GM18505 (cell line): ENCODE results near the gene ATP10B.
A peak's percentile ranks its signal among the peaks of the same experiment; 100 is the strongest.

ENCODE experiments used
- ATAC-seq: cut with Tn5 transposase; IDR thresholded peaks from one replicate; pipeline ENCODE4 v1.9.1; 2021; ENCODE audit not compliant: unreplicated experiment
- POLR2A ChIP-seq: IDR thresholded peaks from 4 replicates; pipeline ENCODE4 v1.6.1; 2011; ENCODE audit warnings: borderline replicate concordance; ENCODE audit not compliant: insufficient read depth, insufficient read length; ENCODE audit errors: extremely low read depth

Gene ATP10B

DNA sequence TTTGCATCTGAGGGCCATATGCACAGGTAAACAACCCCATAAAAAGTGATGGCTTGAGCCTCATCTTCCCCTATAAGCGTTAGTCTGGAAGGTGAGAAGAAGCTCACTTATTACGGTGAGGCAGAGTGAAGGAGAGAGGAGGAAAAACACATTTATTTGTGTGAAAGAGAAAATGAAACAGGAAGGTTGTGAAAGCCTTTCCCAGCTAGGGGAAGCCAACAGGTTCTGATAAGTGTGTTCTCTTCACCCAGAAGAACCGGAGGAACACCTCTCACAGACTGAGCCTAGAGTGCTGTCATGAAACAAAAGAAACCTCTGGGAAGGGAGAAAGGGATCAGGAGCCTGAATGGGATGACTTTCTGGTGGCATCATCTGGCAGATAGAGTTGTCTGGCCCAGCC, 237.9 kb downstream of the ATP10B start:
- no peak for ATAC-seq
- no peak for TF ChIP-seq POLR2A

GRCh38 chr5:160605266-160605665, 246.7 kb downstream of the ATP10B start:
- peak; percentile 66 for ATAC-seq
- TF ChIP-seq POLR2A, result no peak

GRCh38 chr5:160604484-160604883, 247.5 kb downstream of the ATP10B start:
- no peak for TF ChIP-seq POLR2A
- no peak for ATAC-seq

GRCh38 chr5:160602744-160603143, 249.3 kb downstream of the ATP10B start:
- no peak for ATAC-seq
- TF ChIP-seq POLR2A, result no peak

GRCh38 chr5:160601046-160601445, 251.0 kb downstream of the ATP10B start:
- ATAC-seq, result no peak
- no peak for TF ChIP-seq POLR2A

DNA sequence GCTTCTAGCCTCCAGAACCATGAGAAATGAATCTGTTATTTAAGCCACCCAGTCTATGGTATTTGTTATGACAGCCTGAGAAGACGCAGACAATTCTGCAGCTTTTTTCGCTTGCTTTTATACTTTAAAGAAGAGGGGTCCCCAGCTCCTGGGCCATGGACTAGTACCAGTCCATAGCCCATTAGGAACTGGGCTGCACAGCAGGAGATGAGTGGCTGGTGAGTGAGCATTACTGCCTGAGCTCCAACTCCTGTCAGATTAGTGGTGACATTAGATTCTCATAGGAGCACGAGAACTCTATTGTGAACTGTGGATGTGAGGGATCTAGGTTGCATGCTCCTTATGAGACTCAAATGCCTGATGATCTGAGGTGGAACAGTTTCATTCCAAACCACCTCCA, 278.7 kb downstream of the ATP10B start:
- ATAC-seq, result no peak
- TF ChIP-seq POLR2A, result no peak

DNA sequence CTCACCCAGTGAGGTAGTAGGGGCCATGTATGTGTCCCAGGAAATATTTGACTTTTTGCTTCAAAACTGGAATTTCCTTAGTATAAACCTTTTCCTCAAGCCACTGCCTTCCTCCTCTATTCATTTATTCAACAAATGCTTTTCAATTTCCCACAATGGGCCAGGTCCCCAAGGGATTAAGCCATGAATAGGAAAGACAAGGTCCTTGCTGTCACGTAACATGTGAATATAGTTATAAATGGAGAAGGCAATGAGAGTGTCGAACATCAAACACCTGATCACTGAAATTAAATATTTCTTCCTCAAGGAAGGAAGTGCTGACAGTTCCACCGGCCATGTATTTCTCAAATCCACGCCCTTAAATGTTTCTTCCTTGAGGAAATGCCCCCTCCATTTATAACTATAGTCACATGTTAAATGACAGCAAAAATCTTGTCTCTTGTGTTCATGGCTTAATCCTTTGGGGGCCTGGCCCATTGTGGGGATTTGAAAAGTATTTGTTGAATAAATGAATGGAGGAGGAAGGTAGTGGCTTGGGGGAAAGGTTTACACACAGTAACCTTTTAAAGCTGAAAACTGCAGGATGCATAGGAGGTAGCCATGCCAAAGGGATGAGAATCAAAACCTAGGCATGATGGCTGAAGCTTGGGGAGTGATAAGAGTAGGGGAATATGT, 284.8 kb downstream of the ATP10B start:
- no peak for ATAC-seq
- no peak for TF ChIP-seq POLR2A

DNA sequence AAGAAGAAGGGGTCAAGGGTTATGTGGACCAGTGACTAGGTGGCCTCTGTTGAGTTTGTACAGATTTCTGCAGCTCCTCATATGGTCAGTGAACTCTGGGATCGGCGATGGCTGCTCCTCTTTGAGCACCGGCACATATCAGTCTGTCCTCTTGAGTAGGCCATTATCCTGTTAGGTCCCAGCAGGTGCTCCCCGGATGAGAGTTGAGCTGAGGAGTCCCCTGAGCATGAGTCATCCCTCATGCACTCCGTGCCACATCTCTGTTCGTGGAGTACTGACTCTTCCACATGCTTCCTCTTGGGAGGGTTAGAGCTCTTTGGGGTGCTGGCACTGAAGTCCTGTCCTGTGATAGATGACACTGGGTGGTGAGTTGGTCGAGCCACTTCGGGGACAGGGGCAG, 286.6 kb downstream of the ATP10B start:
- TF ChIP-seq POLR2A, result no peak
- no peak for ATAC-seq

DNA sequence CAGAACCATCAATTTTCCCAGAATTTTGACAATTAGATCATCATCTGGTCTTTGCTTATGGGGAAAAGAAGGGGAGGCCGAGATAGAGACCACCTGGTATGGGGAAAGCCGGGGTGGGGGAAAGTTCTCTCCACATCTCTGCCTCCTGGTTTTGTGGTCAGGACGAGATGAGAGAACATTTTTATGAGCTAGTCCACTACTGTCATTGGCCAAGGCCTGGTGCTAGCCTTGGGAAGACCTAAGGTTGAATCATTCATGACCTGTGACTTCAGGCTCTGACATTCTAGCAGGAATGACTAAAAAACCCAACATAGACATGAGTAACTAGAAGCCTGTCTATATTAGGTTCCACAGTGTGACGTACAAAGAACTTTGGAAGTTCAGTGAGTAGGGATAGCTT, 295.2 kb downstream of the ATP10B start:
- ATAC-seq, result no peak
- no peak for TF ChIP-seq POLR2A

DNA sequence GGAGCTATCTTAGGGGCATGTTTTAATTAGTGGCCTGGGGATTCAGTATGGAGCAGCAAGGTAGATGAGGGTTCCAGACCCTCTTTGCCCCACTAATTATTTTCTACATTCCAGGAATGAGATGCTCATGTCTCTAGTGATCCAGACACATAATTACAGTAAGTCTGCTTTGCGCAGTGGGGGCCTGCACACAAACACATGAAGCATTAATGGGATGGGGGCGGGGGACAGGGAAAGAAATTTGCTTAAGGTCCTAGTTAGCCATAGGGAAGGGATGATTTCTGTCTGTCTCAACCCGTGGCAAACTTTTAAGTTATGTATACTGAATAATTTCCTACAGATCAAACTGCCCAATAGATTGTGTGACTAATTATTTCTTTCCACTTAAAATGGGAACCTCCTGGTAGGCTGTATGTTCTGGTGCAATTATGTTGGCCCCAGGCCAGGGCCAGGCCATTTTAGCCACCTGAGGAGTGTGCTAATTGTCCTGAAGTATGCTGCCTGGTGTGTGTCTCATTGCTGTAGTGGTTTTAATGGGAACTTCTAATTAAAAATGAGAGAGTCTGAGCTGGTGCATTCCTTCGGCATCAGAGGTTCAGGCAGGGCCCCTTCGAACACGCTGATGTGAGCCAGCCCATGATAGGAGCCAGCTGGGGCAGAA, 295.9 kb downstream of the ATP10B start:
- ATAC-seq, result no peak
- TF ChIP-seq POLR2A, result no peak

GRCh38 chr5:160555581-160555970, 296.4 kb downstream of the ATP10B start:
- TF ChIP-seq POLR2A, result no peak
- no peak for ATAC-seq

GRCh38 chr5:160550075-160550474, 301.9 kb downstream of the ATP10B start:
- ATAC-seq, result no peak
- TF ChIP-seq POLR2A, result no peak

GRCh38 chr5:160548949-160549645, 302.9 kb downstream of the ATP10B start:
- no peak for ATAC-seq
- no peak for TF ChIP-seq POLR2A

DNA sequence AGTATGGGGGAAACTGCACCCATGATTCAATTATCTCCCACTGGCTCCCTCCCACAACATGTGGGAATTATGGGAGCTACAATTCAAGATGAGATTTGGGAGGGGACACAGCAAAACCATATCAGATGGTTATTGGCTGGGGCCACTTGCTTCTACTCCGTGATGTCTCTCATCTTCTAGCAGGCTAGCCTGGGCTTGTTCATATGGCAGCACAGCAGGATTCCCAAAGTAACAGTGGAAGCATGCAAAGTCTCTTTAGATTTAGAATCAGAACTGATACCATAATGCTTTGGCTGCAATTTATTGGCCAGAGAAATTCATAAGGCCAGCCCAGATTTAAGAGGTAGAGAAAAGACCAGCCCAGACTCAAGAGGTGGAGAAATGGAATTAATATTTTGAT, 304.1 kb downstream of the ATP10B start:
- no peak for TF ChIP-seq POLR2A
- ATAC-seq, result no peak

DNA sequence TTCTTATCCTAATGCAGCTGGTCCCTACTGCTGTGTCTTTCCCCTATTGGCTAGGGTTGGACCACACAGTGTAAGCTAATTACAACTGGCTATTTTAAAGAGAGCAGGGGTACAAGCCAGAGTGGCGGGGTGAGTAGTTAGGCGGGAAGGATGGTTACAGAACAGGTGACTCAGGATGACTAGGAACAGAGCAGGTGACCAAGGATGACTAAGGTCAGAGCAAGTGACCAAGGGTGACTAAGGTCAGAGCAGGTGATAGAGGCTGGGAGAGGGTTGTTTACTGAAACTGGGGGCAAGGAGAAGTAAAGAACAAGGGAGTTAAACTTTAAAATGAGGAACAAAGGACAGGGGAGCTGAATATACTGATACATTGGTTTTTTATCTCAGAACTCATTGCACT, 304.9 kb downstream of the ATP10B start:
- no peak for ATAC-seq
- no peak for TF ChIP-seq POLR2A

- TF ChIP-seq POLR2A, result no peak
- no peak for ATAC-seq
These were observed 306.2 kb downstream of the ATP10B start for GRCh38 chr5:160545832-160546231.
